H9 (cell line): ENCODE results near the gene FBLL1. TPM values are rescaled to one million over a fixed set of nuclear protein-coding genes. Genes with fewer than 3 reads are reported as not detected.

Experiments
- DNase-seq: peaks from one replicate; pipeline ENCODE4 v3.0.0-alpha.2; 2017
- H2AFZ ChIP-seq: one replicate; pipeline ENCODE4 v1.6.1; 2013; ENCODE audit warnings: mild to moderate bottlenecking, low read length, control low read depth, moderate library complexity
- H2AK5ac ChIP-seq: 2 replicates; pipeline ENCODE4 v1.6.1; 2013; ENCODE audit warnings: low read length, control low read depth, mixed read lengths; ENCODE audit not compliant: insufficient read length
- H2BK120ac ChIP-seq: one replicate; pipeline ENCODE4 v1.6.1; 2013; ENCODE audit warnings: low read depth, mild to moderate bottlenecking, low read length, control low read depth, inconsistent platforms; ENCODE audit not compliant: poor library complexity, severe bottlenecking
- H2BK12ac ChIP-seq: 2 replicates; pipeline ENCODE4 v1.6.1; 2013; ENCODE audit warnings: low read length, control low read depth, mixed read lengths, low read depth; ENCODE audit not compliant: insufficient read length
- H2BK15ac ChIP-seq: 2 replicates; pipeline ENCODE4 v1.6.1; 2013; ENCODE audit warnings: low read depth, low read length, control low read depth
- H2BK20ac ChIP-seq: one replicate; pipeline ENCODE4 v1.6.1; 2013; ENCODE audit warnings: low read depth, mild to moderate bottlenecking, low read length, control low read depth, inconsistent platforms; ENCODE audit not compliant: poor library complexity, severe bottlenecking
- H2BK5ac ChIP-seq: 2 replicates; pipeline ENCODE4 v1.6.1; 2013; ENCODE audit warnings: low read length, control low read depth, mixed read lengths; ENCODE audit not compliant: insufficient read length
- H3K14ac ChIP-seq: 2 replicates; pipeline ENCODE4 v1.6.1; 2013; ENCODE audit warnings: low read length, control low read depth; ENCODE audit not compliant: insufficient read depth
- H3K18ac ChIP-seq: 2 replicates; pipeline ENCODE4 v1.6.1; 2013; ENCODE audit warnings: low read depth, mild to moderate bottlenecking, mixed read lengths, low read length, control low read depth; ENCODE audit not compliant: insufficient read length
- H3K23ac ChIP-seq: 2 replicates; pipeline ENCODE4 v1.6.1; 2013; ENCODE audit warnings: low read length, control low read depth, mixed read lengths, low read depth; ENCODE audit not compliant: insufficient read length
- H3K23me2 ChIP-seq: 2 replicates; pipeline ENCODE4 v1.6.1; 2013; ENCODE audit warnings: low read depth, mild to moderate bottlenecking, mixed read lengths, low read length, control low read depth; ENCODE audit not compliant: insufficient read length, poor library complexity, severe bottlenecking
- H3K27ac ChIP-seq: 2 replicates; pipeline ENCODE4 v1.5.1; 2013; ENCODE audit warnings: low read length, control low read depth, mixed read lengths, low read depth; ENCODE audit not compliant: insufficient read length
- H3K27me3 ChIP-seq: 2 replicates; pipeline ENCODE4 v1.6.1; 2013; ENCODE audit warnings: low read length, control low read depth, inconsistent platforms; ENCODE audit not compliant: insufficient read depth
- H3K4ac ChIP-seq: 2 replicates; pipeline ENCODE4 v1.6.1; 2013; ENCODE audit warnings: low read depth, mild to moderate bottlenecking, control low read depth, inconsistent platforms, low read length, moderate library complexity
- H3K4me1 ChIP-seq: 2 replicates; pipeline ENCODE4 v1.6.1; 2013; ENCODE audit warnings: low read length, control low read depth, inconsistent platforms; ENCODE audit not compliant: insufficient read depth
- H3K4me2 ChIP-seq: 2 replicates; pipeline ENCODE4 v1.6.1; 2013; ENCODE audit warnings: low read length, control low read depth, mixed read lengths; ENCODE audit not compliant: insufficient read length, insufficient read depth
- H3K56ac ChIP-seq: 2 replicates; pipeline ENCODE4 v1.6.1; 2013; ENCODE audit warnings: low read depth, mild to moderate bottlenecking, mixed read lengths, low read length, control low read depth; ENCODE audit not compliant: insufficient read length
- H3K79me1 ChIP-seq: 2 replicates; pipeline ENCODE4 v1.6.1; 2013; ENCODE audit warnings: low read depth, mild to moderate bottlenecking, moderate library complexity, low read length, control low read depth, inconsistent platforms; ENCODE audit not compliant: insufficient read depth, poor library complexity, severe bottlenecking
- H3K79me2 ChIP-seq: 2 replicates; pipeline ENCODE4 v1.6.1; 2013; ENCODE audit warnings: low read length, control low read depth, inconsistent platforms; ENCODE audit not compliant: insufficient read depth
- H3K9ac ChIP-seq: 2 replicates; pipeline ENCODE4 v1.6.1; 2013; ENCODE audit warnings: low read length, control low read depth, mixed read lengths; ENCODE audit not compliant: insufficient read length; ENCODE audit errors: extremely low read depth
- H3K9me3 ChIP-seq: one replicate; pipeline ENCODE4 v1.6.1; 2013; ENCODE audit warnings: low read depth, low read length, inconsistent platforms; ENCODE audit not compliant: control insufficient read depth
- H3T11ph ChIP-seq: one replicate; pipeline ENCODE4 v1.6.1; 2013; ENCODE audit warnings: mild to moderate bottlenecking, low read length, control low read depth, inconsistent platforms
- H4K20me1 ChIP-seq: one replicate; pipeline ENCODE4 v1.6.1; 2013; ENCODE audit not compliant: control insufficient read depth, insufficient read length, insufficient read depth
- H4K5ac ChIP-seq: 2 replicates; pipeline ENCODE4 v1.6.1; 2013; ENCODE audit warnings: low read depth, mild to moderate bottlenecking, mixed read lengths, low read length, control low read depth; ENCODE audit not compliant: insufficient read length
- H4K8ac ChIP-seq: replicated peaks from 2 replicates; pipeline ENCODE4 v1.6.1; 2013; ENCODE audit warnings: low read length, control low read depth, mixed read lengths, low read depth; ENCODE audit not compliant: insufficient read length
- H4K91ac ChIP-seq: 2 replicates; pipeline ENCODE4 v1.6.1; 2013; ENCODE audit warnings: low read depth, mild to moderate bottlenecking, moderate library complexity, mixed read lengths, low read length, control low read depth; ENCODE audit not compliant: insufficient read length
- H3K27ac Mint-ChIP-seq, 3 experiments: 2 replicates in 2 of 3; 3 replicates in 1 of 3; pipeline ENCODE4 v1.8.0; 2020 to 2021; ENCODE audit warnings: mixed read lengths in 3 of 3, mild to moderate bottlenecking in 1 of 3, moderate library complexity in 1 of 3
- H3K27me3 Mint-ChIP-seq: 2 replicates; pipeline ENCODE4 v1.8.0; 2021; ENCODE audit warnings: low read depth, mild to moderate bottlenecking, moderate library complexity, mixed read lengths
- H3K36me3 Mint-ChIP-seq, 3 experiments: 2 replicates in 2 of 3; 3 replicates in 1 of 3; pipeline ENCODE4 v1.8.0; 2020 to 2021; ENCODE audit warnings: low read depth in 3 of 3, mixed read lengths in 3 of 3; ENCODE audit not compliant: insufficient read depth in 1 of 3
- H3K4me1 Mint-ChIP-seq, 2 experiments: 2 replicates each; pipeline ENCODE4 v1.8.0; 2020; ENCODE audit warnings: mixed read lengths in 2 of 2
- H3K4me3 Mint-ChIP-seq, 2 experiments: 2 replicates in 1 of 2; 3 replicates in 1 of 2; pipeline ENCODE4 v1.8.0; 2020 to 2021; ENCODE audit warnings: mild to moderate bottlenecking in 2 of 2, mixed read lengths in 2 of 2, moderate library complexity in 1 of 2
- H3K9me3 Mint-ChIP-seq, 2 experiments: 2 replicates in 1 of 2; 3 replicates in 1 of 2; pipeline ENCODE4 v1.8.0; 2020; ENCODE audit warnings: mild to moderate bottlenecking in 2 of 2, mixed read lengths in 2 of 2, moderate library complexity in 1 of 2
- WGBS: extraction: QIAGEN DNeasy Blood & Tissue Kit; methylation state at CpG from one replicate; pipeline ENCODE4 v1.1.7; 2013; ENCODE audit warnings: missing lambda C conversion rate, low lambda C conversion rate, mixed read lengths; ENCODE audit not compliant: insufficient read length; ENCODE audit errors: extremely low coverage; 5-methylcytosine and 5-hydroxymethylcytosine counted together
- total RNA-seq: library from RNA; stranded (reverse); gene quantifications from 2 replicates; pipeline ENCODE4 v1.2.1, GENCODE V29; 2021
- TF ChIP-seq, protein P1 (sequence below): fragments of 200-600 bp; sonication (generic); conservative IDR thresholded peaks from 3 replicates; pipeline ENCODE4 v1.8.0; 2021; ENCODE audit warnings: antibody characterized with exemption, mild to moderate bottlenecking

Gene FBLL1
- total RNA-seq, 1 experiment from 2014 or later: 3.6 TPM

DNA sequence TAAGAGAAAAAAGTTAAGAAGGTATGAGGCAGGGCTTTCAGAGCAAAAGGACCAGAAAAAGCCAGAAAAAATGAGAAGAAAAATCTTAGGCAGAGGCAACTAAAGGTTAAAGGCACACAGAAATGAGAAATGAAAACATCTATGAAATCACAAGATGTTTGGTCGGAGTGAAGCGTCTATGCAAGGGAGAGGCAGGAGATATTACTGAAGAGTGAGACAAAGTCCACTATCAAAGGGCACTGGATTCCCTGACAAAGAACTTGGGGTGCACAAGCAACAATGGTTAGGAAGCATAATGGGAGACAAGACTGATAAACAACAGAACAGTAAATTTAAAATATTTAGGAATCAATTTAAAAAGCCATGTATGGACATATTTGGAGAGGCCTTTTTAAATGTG, 33.2 kb downstream of the FBLL1 start:
- Histone ChIP-seq H4K5ac (no peak overlapping the region), H3K27me3 (no peaks in the 10 kb centered on the region), H3K14ac (no peak overlapping the region), H3K9me3 (no peaks in the 10 kb centered on the region), H3K18ac (no peak overlapping the region), H4K8ac (no peak overlapping the region), H2BK20ac (no peak overlapping the region), H3K79me2 (peaks cover 1% of the 10 kb centered on the region; the same call in 1 of the 2 replicates), H3T11ph (no peak overlapping the region), H2AK5ac (no peak overlapping the region), H3K4ac (no peak overlapping the region), H3K56ac (no peak overlapping the region), H3K27ac (no peak overlapping the region), H3K79me1 (no peaks in the 10 kb centered on the region), H3K23ac (no peak overlapping the region), H2AFZ (no peak overlapping the region), H2BK15ac (no peak overlapping the region), H3K4me1 (no peaks in the 10 kb centered on the region), H2BK12ac (no peak overlapping the region), H2BK5ac (no peak overlapping the region), H4K20me1 (no peaks in the 10 kb centered on the region), H2BK120ac (no peak overlapping the region), H3K4me2 (no peak overlapping the region), H3K9ac (no peak overlapping the region), H3K23me2 (no peaks in the 10 kb centered on the region), H4K91ac (no peak overlapping the region)
- H3K36me3 Mint-ChIP-seq: peaks cover 27 to 72% (median 65%) of the 10 kb centered on the region in 3 experiments
- no peak for DNase-seq
- WGBS: no CpG with 5 or more reads among the region's 2 CpGs
- TF ChIP-seq, protein P1, sequence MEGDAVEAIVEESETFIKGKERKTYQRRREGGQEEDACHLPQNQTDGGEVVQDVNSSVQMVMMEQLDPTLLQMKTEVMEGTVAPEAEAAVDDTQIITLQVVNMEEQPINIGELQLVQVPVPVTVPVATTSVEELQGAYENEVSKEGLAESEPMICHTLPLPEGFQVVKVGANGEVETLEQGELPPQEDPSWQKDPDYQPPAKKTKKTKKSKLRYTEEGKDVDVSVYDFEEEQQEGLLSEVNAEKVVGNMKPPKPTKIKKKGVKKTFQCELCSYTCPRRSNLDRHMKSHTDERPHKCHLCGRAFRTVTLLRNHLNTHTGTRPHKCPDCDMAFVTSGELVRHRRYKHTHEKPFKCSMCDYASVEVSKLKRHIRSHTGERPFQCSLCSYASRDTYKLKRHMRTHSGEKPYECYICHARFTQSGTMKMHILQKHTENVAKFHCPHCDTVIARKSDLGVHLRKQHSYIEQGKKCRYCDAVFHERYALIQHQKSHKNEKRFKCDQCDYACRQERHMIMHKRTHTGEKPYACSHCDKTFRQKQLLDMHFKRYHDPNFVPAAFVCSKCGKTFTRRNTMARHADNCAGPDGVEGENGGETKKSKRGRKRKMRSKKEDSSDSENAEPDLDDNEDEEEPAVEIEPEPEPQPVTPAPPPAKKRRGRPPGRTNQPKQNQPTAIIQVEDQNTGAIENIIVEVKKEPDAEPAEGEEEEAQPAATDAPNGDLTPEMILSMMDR: no peak
- H3K4me1 Mint-ChIP-seq: peaks cover 7 to 8% of the 10 kb centered on the region in 2 experiments; a peak in 3 of 4 replicates
- no peaks in the 10 kb centered on the region for H3K9me3 Mint-ChIP-seq
- no peaks in the 10 kb centered on the region for H3K27me3 Mint-ChIP-seq
- H3K27ac Mint-ChIP-seq: peak overlapping the region in 2 of 3 experiments; percentile 6 to 10; a peak in 3 of 7 replicates
- no peak overlapping the region for H3K4me3 Mint-ChIP-seq
